ENCODE measurements around the gene CACNG8. TPM values are rescaled to one million over a fixed set of nuclear protein-coding genes. Genes with fewer than 3 reads are reported as not detected.
"Not testable (repeated sequence)": the region's sequence is repeated elsewhere in the genome, so short reads cannot be mapped to it uniquely, and the experiment has no call there.

CACNG8 gene
- total RNA-seq, 1 experiment from 2014 or later: not detected

DNA sequence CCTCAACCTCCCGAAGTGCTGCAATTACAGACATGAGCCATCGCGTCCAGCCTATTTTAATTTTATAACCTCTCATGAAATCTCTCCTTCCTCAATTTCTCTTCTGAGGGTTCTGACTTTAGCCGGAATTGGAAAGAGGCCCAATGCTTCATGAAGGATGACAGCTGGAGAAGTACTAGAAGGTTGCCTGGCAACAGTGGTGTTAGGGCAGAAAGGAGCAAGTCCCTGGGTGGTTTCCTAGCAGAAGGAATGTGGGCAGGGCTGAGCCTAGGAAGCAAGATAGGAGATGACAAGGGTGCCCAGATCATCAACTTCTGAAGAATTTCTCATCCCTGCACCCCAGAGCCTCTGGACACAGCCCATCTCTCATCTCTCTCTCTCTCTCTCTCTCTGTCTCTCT is 54.5 kb downstream of the CACNG8 start:
- no peak for DNase-seq (ENCODE audit: low read depth in 1 of 2, low spot score in 2 of 2)
- H3K27me3 ChIP-seq (replicated peaks): no peaks in the 10 kb centered on the region
- H3K4me1 ChIP-seq (replicated peaks): peaks cover 25% of the 10 kb centered on the region
- H3K4me3 ChIP-seq: no peak overlapping the region
- no peak overlapping the region for H3K27ac ChIP-seq
- peaks cover 3% of the 10 kb centered on the region; the same call in 1 of the 2 replicates for H3K9me3 ChIP-seq (replicated peaks)
- H3K36me3 ChIP-seq: no peaks in the 10 kb centered on the region

DNA sequence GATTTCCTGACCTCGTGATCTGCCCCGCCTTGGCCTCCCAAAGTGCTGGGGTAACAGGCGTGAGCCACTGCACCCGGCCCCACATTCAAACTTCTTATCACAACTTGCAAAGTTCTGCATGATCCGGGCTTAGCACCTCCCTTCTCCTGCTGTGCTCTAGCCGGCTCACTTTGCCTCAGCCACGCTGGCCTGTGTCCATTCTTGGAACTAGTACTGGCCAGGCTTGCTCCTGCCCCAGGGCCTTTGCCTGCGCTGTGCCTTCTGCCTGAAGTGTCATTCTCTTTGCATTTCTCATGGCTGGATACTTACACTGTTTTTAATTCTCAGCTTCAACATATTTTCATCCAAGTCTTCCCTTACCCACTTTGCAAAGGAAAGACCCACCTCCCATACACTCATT is 58.6 kb downstream of the CACNG8 start:
- Histone ChIP-seq H3K27me3 (replicated peaks) (no peaks in the 10 kb centered on the region), H3K27ac (no peak overlapping the region), H3K36me3 (no peaks in the 10 kb centered on the region), H3K9me3 (replicated peaks) (peaks cover 8% of the 10 kb centered on the region), H3K4me1 (replicated peaks) (peaks cover 52% of the 10 kb centered on the region), H3K4me3 (no peak overlapping the region)
- DNase-seq (ENCODE audit: low read depth in 1 of 2, low spot score in 2 of 2): no peak

DNA sequence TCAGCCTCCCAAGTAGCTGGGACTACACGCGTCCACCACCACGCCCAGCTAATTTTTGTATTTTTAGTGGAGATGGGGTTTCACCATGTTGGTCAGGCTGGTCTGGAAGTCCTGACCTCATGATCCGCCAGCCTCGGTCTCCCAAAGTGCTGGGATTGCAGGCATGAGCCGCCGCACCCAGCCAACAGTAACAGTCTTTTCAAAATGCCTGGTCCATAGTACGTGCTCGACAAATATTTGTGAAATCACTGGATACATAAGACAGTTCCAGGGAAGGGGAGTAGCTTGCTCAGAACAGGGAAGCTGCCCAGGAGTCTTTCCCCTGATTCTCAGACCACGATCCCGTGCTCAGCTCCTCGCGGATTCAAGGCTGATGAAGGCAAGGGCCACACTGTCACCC is 59.2 kb downstream of the CACNG8 start:
- no peak for DNase-seq (ENCODE audit: low read depth in 1 of 2, low spot score in 2 of 2)
- peaks cover 52% of the 10 kb centered on the region for H3K4me1 ChIP-seq (replicated peaks)
- H3K27ac ChIP-seq: peak overlapping the region; percentile 60
- no peak overlapping the region for H3K4me3 ChIP-seq
- peaks cover 8% of the 10 kb centered on the region for H3K9me3 ChIP-seq (replicated peaks)
- no peaks in the 10 kb centered on the region for H3K36me3 ChIP-seq
- H3K27me3 ChIP-seq (replicated peaks): no peaks in the 10 kb centered on the region

DNA sequence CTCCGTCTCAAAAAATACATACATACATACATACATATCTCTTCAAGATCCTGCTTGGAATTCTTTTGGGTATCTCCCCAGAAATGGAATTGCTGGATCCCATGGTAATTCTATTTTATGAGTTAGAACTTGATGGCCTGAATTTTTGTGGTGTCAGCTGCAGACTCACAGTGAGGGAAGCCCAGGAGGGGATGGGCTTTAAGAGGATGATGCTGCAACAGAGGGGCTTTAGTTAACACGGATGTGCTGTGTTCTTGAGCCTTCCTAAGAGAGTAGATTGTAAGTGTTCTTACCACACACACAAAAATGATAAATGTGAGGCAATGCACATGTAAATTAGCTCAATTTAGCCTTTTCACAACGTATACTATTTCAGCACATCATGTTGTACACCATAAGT is 60.5 kb downstream of the CACNG8 start:
- peaks cover 5% of the 10 kb centered on the region; the same call in 1 of the 2 replicates for H3K9me3 ChIP-seq (replicated peaks)
- no peak overlapping the region for H3K4me3 ChIP-seq
- H3K27me3 ChIP-seq (replicated peaks): no peaks in the 10 kb centered on the region
- no peaks in the 10 kb centered on the region for H3K36me3 ChIP-seq
- peaks cover 52% of the 10 kb centered on the region for H3K4me1 ChIP-seq (replicated peaks)
- no peak for DNase-seq (ENCODE audit: low read depth in 1 of 2, low spot score in 2 of 2)
- H3K27ac ChIP-seq: peak overlapping the region; percentile 60; the same call in 1 of the 2 replicates

DNA sequence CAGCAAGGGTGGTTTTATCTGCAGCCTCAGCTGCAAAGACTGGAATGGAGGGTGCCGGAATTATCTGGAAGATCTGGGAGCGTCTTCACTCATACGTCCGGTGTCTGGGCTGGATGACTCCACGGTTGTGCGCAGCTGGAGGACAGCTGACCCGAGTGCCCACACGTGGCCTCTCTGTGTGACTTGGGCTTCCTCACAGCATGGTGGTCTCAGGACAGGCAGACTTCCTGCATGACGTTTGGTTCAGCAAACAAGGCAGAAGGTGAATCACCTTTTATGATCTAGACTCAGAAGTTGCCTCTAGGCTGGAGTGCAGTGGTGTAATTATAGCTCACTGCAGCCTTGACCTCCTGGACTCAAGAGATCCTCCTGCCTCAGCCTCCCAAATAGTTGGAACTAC is 61.9 kb downstream of the CACNG8 start:
- Histone ChIP-seq H3K4me3 (no peak overlapping the region), H3K9me3 (replicated peaks) (peaks cover 5% of the 10 kb centered on the region; the same call in 1 of the 2 replicates), H3K4me1 (replicated peaks) (peaks cover 49% of the 10 kb centered on the region), H3K27ac (no peak overlapping the region), H3K27me3 (replicated peaks) (no peaks in the 10 kb centered on the region), H3K36me3 (no peaks in the 10 kb centered on the region)
- peak in 1 of 2 experiments; percentile 59 for DNase-seq (ENCODE audit: low read depth in 1 of 2, low spot score in 2 of 2)

DNA sequence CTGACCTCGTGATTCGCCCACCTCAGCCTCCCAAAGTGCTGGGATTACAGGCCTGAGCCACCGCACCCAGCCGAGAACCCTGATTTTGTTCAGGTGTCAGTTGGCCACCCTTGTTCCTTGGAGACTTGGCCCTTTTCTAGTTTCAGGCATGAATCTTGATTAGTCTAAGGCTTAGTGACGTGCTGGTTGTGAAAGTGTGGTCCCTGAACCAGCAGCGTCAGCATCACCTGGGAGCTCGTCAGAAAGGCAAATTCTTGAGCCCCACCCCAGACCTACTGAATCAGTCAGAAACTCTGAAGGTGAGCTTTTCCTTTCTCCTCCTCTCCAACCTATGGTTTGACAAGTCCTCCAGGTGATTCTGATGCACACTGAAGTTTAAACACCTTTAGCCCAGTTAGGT is 63.9 kb downstream of the CACNG8 start:
- peaks cover 5% of the 10 kb centered on the region; the same call in 1 of the 2 replicates for H3K9me3 ChIP-seq (replicated peaks)
- no peaks in the 10 kb centered on the region for H3K36me3 ChIP-seq
- no peak for DNase-seq (ENCODE audit: low read depth in 1 of 2, low spot score in 2 of 2)
- H3K4me3 ChIP-seq: no peak overlapping the region
- H3K4me1 ChIP-seq (replicated peaks): peaks cover 36% of the 10 kb centered on the region
- no peak overlapping the region for H3K27ac ChIP-seq
- no peaks in the 10 kb centered on the region for H3K27me3 ChIP-seq (replicated peaks)

DNA sequence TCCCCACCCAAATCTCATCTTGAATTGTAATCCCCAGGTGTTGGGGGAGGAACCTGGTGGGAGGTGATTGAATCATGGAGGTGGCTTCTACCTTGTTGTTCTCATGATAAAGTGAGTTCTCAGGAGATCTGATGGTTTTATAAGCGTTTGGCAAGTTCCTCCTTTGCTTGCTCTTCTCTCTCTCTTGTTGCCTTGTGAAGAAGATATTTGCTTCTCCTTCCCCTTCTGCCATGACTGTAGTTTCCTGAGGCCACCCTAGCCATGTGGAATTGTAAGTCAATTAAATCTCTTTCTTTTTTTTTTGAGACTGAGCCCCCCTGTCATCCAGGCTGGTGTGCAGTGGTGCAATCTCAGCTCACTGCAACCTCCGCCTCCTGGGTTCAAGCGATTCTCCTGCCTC is 66.6 kb downstream of the CACNG8 start:
- H3K9me3 ChIP-seq (replicated peaks): peaks cover 5% of the 10 kb centered on the region; the same call in 1 of the 2 replicates
- no peaks in the 10 kb centered on the region for H3K27me3 ChIP-seq (replicated peaks)
- no peak overlapping the region for H3K27ac ChIP-seq
- peaks cover 10% of the 10 kb centered on the region for H3K4me1 ChIP-seq (replicated peaks)
- H3K36me3 ChIP-seq: no peaks in the 10 kb centered on the region
- no peak overlapping the region for H3K4me3 ChIP-seq
- DNase-seq (ENCODE audit: low read depth in 1 of 2, low spot score in 2 of 2): no peak

DNA sequence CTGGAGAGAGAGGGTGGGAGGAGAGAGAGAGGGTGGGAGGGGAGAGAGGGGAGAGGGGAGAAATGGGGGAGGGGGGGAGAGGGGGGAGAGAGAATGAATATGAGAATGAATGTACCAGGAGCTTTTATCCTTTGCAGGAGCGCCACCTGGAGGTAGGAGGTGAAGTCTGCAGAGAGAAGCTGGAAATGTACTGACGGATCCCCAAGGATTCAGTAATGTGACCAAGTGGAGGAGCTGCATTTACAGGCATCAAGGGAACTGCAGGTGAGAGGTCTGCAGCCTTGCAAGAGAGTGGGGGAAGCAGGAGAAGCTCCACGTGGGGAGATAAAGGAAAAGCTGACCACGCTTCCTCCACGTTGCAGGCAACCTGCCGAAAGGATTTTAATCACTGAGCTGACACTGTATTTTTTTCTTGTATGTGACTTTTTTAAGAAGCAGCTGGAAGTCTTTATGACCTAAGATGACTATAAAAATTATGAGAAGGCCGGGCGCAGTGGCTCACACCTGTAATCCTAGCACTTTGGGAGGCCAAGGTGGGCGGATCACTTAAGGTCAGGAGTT is 67.3 kb downstream of the CACNG8 start:
- no peaks in the 10 kb centered on the region for H3K36me3 ChIP-seq
- no peak overlapping the region for H3K27ac ChIP-seq
- no peak overlapping the region for H3K4me3 ChIP-seq
- peak; percentile 39 to 70 for DNase-seq (ENCODE audit: low read depth in 1 of 2, low spot score in 2 of 2)
- H3K9me3 ChIP-seq (replicated peaks): 0 out of 2 replicates have a peak, but pooled peaks cover under 1% of the 10 kb centered on the region
- H3K4me1 ChIP-seq (replicated peaks): peaks cover 10% of the 10 kb centered on the region
- no peaks in the 10 kb centered on the region for H3K27me3 ChIP-seq (replicated peaks)

DNA sequence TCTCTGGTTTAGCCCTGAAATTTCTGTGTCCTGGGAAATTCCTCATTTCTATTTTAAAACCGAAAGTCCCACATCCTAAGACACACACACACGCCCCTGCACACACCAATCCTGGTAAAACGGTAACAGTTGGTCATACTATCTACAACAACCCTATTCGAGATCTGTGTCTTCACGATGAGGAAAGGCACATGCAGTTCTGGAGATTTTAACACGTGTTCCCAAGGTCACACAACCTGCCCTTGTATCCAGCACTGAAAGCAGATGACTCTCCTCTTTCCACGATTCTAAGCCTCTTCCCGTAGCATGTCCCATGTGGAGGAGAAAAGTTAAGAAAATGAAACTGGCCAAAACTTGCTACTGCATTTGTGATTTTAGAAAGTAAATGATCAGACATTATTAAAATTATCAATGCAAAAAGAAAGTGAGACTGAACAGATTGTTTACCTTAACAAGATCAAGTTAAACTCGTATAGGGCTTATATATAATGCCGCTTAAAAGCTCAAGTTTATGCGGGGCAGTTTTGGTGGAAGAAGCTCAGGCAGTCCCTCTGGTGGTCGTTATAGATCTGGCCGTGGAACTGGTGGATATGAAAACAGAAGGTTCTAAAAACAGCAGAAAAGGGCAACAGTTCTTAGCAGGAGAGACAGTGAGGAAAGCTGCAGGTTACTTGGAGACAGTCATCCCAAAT is 68.3 kb downstream of the CACNG8 start:
- DNase-seq (ENCODE audit: low read depth in 1 of 2, low spot score in 2 of 2): peak in 1 of 2 experiments; percentile 56
- Histone ChIP-seq H3K4me1 (replicated peaks) (peaks cover 21% of the 10 kb centered on the region), H3K27me3 (replicated peaks) (no peaks in the 10 kb centered on the region), H3K4me3 (peak overlapping the region; percentile 31), H3K27ac (no peak overlapping the region), H3K9me3 (replicated peaks) (no peaks in the 10 kb centered on the region), H3K36me3 (no peaks in the 10 kb centered on the region)

DNA sequence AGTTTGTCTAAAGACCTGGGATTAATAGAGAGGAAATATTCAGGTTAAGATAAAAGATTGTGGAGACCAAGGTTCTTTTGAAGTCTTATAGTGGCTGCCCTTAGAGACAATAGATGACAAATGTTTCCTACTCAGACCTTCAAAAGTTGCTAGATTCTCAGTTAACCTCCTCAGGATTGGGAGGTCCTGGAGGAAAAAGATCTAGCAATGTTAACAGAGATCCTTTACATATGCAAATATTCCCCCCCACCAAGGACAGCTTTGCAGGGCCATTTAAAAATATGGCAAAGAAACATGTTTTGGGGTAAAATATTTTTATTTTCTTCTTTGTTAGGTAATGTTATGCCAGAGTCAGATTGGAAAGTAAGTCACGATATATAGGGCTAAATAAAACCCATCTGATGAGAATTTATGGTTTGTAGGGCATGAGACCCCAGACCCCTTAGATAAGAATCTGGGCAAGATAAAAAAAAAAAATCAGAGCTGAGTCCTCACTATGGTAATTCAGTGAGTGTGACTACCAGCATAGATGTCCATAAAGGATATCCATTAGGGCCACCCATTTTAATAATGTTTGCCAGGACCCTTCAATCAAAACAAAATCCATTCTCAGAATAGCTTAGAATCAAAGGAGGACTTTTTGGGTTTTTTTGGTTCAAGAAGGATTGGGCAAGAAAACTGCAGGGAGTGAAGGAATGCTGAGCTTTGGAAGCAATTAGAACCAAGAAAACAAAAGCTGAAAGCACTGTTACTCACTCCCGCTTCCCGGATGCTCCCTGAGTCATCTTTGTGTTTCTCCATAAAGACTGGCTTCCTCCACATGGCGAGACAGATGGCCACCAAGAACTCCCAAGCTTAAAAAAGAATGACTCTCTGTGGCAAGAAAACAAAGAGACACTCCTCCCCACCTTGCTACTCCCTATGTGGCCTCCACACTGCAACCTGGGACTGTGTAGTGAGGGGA is 72.8 kb downstream of the CACNG8 start:
- Histone ChIP-seq H3K27ac (peak overlapping the region; percentile 54), H3K36me3 (no peaks in the 10 kb centered on the region), H3K27me3 (replicated peaks) (no peaks in the 10 kb centered on the region), H3K4me1 (replicated peaks) (peaks cover 21% of the 10 kb centered on the region), H3K9me3 (replicated peaks) (no peaks in the 10 kb centered on the region), H3K4me3 (no peak overlapping the region)
- peak; percentile 81 to 84 for DNase-seq (ENCODE audit: low read depth in 1 of 2, low spot score in 2 of 2)

DNA sequence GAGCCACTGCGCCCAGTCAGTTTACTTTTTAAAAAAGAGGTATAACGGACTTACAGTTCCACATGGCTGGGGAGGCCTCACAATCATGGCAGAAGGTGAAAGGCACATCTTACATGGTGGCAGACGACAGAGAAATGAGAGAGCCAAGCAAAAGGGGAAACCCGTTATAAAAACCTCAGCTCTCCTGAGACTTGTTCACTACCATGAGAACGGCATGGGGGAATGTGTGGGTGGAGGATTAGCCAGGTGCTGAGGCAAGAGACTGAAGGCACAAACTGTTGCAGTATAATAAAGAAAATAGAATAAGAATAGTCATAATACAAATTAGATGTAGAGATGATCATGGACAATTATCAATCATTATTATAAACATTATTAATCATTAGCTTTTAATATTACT is 73.8 kb downstream of the CACNG8 start:
- H3K4me3 ChIP-seq; H3K27me3 ChIP-seq (replicated peaks); H3K9me3 ChIP-seq (replicated peaks); H3K36me3 ChIP-seq; DNase-seq (ENCODE audit: low read depth in 1 of 2, low spot score in 2 of 2); H3K27ac ChIP-seq: not testable (repeated sequence)
- H3K4me1 ChIP-seq (replicated peaks): peaks cover 21% of the 10 kb centered on the region

Data from SJSA1 (cell line).